Glutamatergic neuron (in vitro differentiated cells): ENCODE measurements around the gene LRRFIP2. TPM values are rescaled to one million over a fixed set of nuclear protein-coding genes. Genes with fewer than 3 reads are reported as not detected.

Source experiments
- DNase-seq: peaks from one replicate; pipeline ENCODE4 v3.0.0; 2022
- H3K27ac Mint-ChIP-seq: one replicate; pipeline ENCODE4 v1.8.0; 2020; ENCODE audit warnings: mild to moderate bottlenecking, mixed read lengths, inconsistent platforms; ENCODE audit not compliant: unreplicated experiment
- H3K27me3 Mint-ChIP-seq: one replicate; pipeline ENCODE4 v1.8.0; 2020; ENCODE audit warnings: mild to moderate bottlenecking, moderate library complexity, mixed read lengths, inconsistent platforms; ENCODE audit not compliant: unreplicated experiment
- H3K36me3 Mint-ChIP-seq: one replicate; pipeline ENCODE4 v1.8.0; 2020; ENCODE audit warnings: mild to moderate bottlenecking, mixed read lengths, inconsistent platforms; ENCODE audit not compliant: unreplicated experiment
- H3K4me1 Mint-ChIP-seq: one replicate; pipeline ENCODE4 v1.8.0; 2020; ENCODE audit warnings: mild to moderate bottlenecking, low read depth, mixed read lengths, inconsistent platforms; ENCODE audit not compliant: unreplicated experiment
- H3K4me3 Mint-ChIP-seq: one replicate; pipeline ENCODE4 v1.8.0; 2020; ENCODE audit warnings: mild to moderate bottlenecking, mixed read lengths, inconsistent platforms; ENCODE audit not compliant: unreplicated experiment
- H3K9me3 Mint-ChIP-seq: one replicate; pipeline ENCODE4 v1.8.0; 2020; ENCODE audit warnings: mild to moderate bottlenecking, moderate library complexity, mixed read lengths, inconsistent platforms; ENCODE audit not compliant: unreplicated experiment
- total RNA-seq: library from RNA; stranded (reverse); fragmentation: NEBNext Ultra II Directional; extraction: Animal tissue kit (Norgen Biotek cat#: 25700); gene quantifications from one replicate; pipeline ENCODE4 v1.2.1, GENCODE V29; 2021; ENCODE audit not compliant: unreplicated experiment
- TF ChIP-seq, protein P1 (sequence below): fragments of 200-600 bp; sonication (generic); IDR thresholded peaks from one replicate; pipeline ENCODE4 v1.5.0; 2021; ENCODE audit not compliant: partially characterized antibody, unreplicated experiment

LRRFIP2 gene
- total RNA-seq, 1 donor from 2014 or later = 45.3 TPM

- DNase-seq = no peak
- TF ChIP-seq, protein P1, sequence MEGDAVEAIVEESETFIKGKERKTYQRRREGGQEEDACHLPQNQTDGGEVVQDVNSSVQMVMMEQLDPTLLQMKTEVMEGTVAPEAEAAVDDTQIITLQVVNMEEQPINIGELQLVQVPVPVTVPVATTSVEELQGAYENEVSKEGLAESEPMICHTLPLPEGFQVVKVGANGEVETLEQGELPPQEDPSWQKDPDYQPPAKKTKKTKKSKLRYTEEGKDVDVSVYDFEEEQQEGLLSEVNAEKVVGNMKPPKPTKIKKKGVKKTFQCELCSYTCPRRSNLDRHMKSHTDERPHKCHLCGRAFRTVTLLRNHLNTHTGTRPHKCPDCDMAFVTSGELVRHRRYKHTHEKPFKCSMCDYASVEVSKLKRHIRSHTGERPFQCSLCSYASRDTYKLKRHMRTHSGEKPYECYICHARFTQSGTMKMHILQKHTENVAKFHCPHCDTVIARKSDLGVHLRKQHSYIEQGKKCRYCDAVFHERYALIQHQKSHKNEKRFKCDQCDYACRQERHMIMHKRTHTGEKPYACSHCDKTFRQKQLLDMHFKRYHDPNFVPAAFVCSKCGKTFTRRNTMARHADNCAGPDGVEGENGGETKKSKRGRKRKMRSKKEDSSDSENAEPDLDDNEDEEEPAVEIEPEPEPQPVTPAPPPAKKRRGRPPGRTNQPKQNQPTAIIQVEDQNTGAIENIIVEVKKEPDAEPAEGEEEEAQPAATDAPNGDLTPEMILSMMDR = no peak
- H3K36me3 Mint-ChIP-seq = no peaks in the 10 kb centered on the region
- H3K4me3 Mint-ChIP-seq = no peak overlapping the region
- no peak overlapping the region for H3K27ac Mint-ChIP-seq
- no peaks in the 10 kb centered on the region for H3K4me1 Mint-ChIP-seq
- no peaks in the 10 kb centered on the region for H3K27me3 Mint-ChIP-seq
- no peaks in the 10 kb centered on the region for H3K9me3 Mint-ChIP-seq
Observed at GRCh38 chr3:37189109-37189508, 14.7 kb upstream of the LRRFIP2 start.

- H3K27ac Mint-ChIP-seq = no peak overlapping the region
- DNase-seq = no peak
- no peak overlapping the region for H3K4me3 Mint-ChIP-seq
- no peaks in the 10 kb centered on the region for H3K9me3 Mint-ChIP-seq
- TF ChIP-seq, protein P1 = no peak
- H3K36me3 Mint-ChIP-seq = no peaks in the 10 kb centered on the region
- no peaks in the 10 kb centered on the region for H3K4me1 Mint-ChIP-seq
- H3K27me3 Mint-ChIP-seq = no peaks in the 10 kb centered on the region
Observed at GRCh38 chr3:37183976-37184375, 9.6 kb upstream of the LRRFIP2 start.

GRCh38 chr3:37183375-37183831 is 9.0 kb upstream of the LRRFIP2 start:
- Mint-ChIP-seq H3K27me3 (no peaks in the 10 kb centered on the region), H3K36me3 (no peaks in the 10 kb centered on the region), H3K27ac (no peak overlapping the region), H3K9me3 (no peaks in the 10 kb centered on the region), H3K4me3 (no peak overlapping the region), H3K4me1 (no peaks in the 10 kb centered on the region)
- TF ChIP-seq, protein P1 = no peak
- DNase-seq = no peak

DNA sequence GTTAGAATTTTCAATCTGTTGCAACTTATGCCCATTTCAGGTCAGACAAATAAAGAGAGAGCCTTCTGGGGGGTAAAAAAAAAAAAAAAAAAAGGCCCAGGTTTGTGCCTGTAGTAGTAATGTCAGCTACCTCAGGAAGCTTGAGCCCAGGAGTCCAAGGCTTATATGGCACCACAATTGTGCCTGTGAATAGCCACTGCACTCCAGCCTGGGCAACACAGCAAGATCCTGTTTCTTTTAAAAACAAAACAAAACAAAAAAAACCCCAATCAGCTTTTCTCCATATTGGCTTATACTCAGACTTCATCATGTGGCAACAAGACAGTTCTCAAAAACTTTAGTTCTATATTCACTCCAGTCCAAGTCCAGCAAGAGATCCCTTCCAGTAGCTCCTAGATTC is 8.4 kb upstream of the LRRFIP2 start:
- TF ChIP-seq, protein P1 = no peak
- no peak for DNase-seq
- H3K9me3 Mint-ChIP-seq = no peaks in the 10 kb centered on the region
- no peaks in the 10 kb centered on the region for H3K36me3 Mint-ChIP-seq
- no peaks in the 10 kb centered on the region for H3K27me3 Mint-ChIP-seq
- no peaks in the 10 kb centered on the region for H3K4me1 Mint-ChIP-seq
- no peak overlapping the region for H3K27ac Mint-ChIP-seq
- no peak overlapping the region for H3K4me3 Mint-ChIP-seq

DNA sequence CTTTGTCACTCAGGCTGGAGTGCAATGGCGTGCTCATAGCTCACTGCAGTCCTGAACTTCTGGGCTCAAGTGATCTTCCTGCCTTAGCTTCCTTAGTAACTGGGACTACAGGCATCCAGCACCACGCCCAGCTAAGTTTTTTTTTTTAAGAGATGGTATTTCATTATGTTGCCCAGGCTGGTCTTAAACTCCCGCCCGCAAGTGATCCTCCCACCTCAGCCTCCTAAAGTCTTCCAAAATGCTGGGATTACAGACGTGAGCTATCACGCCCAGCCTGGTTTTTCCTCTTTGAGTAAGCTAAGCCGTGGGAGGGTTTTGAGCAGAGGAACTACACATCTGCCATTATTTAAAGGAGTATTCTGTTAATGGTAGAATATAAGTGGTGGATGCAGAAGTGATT is 7.4 kb upstream of the LRRFIP2 start:
- H3K4me1 Mint-ChIP-seq = no peaks in the 10 kb centered on the region
- DNase-seq = no peak
- H3K36me3 Mint-ChIP-seq = no peaks in the 10 kb centered on the region
- H3K27me3 Mint-ChIP-seq = no peaks in the 10 kb centered on the region
- TF ChIP-seq, protein P1 = no peak
- H3K27ac Mint-ChIP-seq = no peak overlapping the region
- H3K9me3 Mint-ChIP-seq = no peaks in the 10 kb centered on the region
- no peak overlapping the region for H3K4me3 Mint-ChIP-seq
